Erythroblast (primary cell): ENCODE results near the gene CTNND2.

Experiments used
- GATA1 ChIP-seq: IDR thresholded peaks from 2 replicates; pipeline ENCODE4 v1.6.1; 2011; ENCODE audit warnings: low read depth, mild to moderate bottlenecking, control low read depth, low read length, moderate library complexity
- POLR2A ChIP-seq: IDR thresholded peaks from 2 replicates; pipeline ENCODE4 v1.6.1; 2011; ENCODE audit warnings: mild to moderate bottlenecking, low read length

GRCh38 chr5:11851416-11851815, 52.8 kb downstream of the CTNND2 start:
- no peak for TF ChIP-seq POLR2A
- TF ChIP-seq GATA1 = no peak
